ENCODE measurements around the gene MRPL16.

Gene MRPL16

GRCh38 chr11:59777104-59777503 lies 33.5 kb downstream of the MRPL16 start:
- Histone ChIP-seq H3K36me3 (ENCODE audit: control insufficient read depth in 2 of 2, insufficient read depth in 2 of 2, low read length in 2 of 2) (peaks cover 13% of the 10 kb centered on the region in 2 donors), H3K4me1 (ENCODE audit: control insufficient read depth in 2 of 2, insufficient read depth in 2 of 2, low read length in 2 of 2) (peaks cover 25 to 43% of the 10 kb centered on the region in 2 donors), H3K27me3 (ENCODE audit: control insufficient read depth in 2 of 2, insufficient read depth in 2 of 2, low read length in 2 of 2) (no peaks in the 10 kb centered on the region), H3K9ac (ENCODE audit: low read depth in 1 of 2, low read length in 2 of 2) (no peak overlapping the region), H3K9me3 (ENCODE audit: control insufficient read depth in 2 of 2, low read length in 2 of 2) (no peaks in the 10 kb centered on the region), H3K4me3 (ENCODE audit: low read length in 2 of 2) (no peak overlapping the region), H3K27ac (ENCODE audit: low read depth in 2 of 2, low read length in 2 of 2) (peak overlapping the region; percentile 33 to 50)

- Histone ChIP-seq H3K27me3 (ENCODE audit: control insufficient read depth in 2 of 2, insufficient read depth in 2 of 2, low read length in 2 of 2) (no peaks in the 10 kb centered on the region), H3K36me3 (ENCODE audit: control insufficient read depth in 2 of 2, insufficient read depth in 2 of 2, low read length in 2 of 2) (peaks cover 13% of the 10 kb centered on the region in 2 donors), H3K27ac (ENCODE audit: low read depth in 2 of 2, low read length in 2 of 2) (peak overlapping the region; percentile 4 to 33)
Measured at GRCh38 chr11:59776210-59777066, 34.1 kb downstream of the MRPL16 start.

GRCh38 chr11:59773083-59773440 lies 37.5 kb downstream of the MRPL16 start:
- H3K27ac ChIP-seq (ENCODE audit: low read depth in 2 of 2, low read length in 2 of 2): peak overlapping the region; percentile 4 to 6
- H3K27me3 ChIP-seq (ENCODE audit: control insufficient read depth in 2 of 2, insufficient read depth in 2 of 2, low read length in 2 of 2): no peaks in the 10 kb centered on the region
- H3K9me3 ChIP-seq (ENCODE audit: control insufficient read depth in 2 of 2, low read length in 2 of 2): no peaks in the 10 kb centered on the region
- H3K9ac ChIP-seq (ENCODE audit: low read depth in 1 of 2, low read length in 2 of 2): no peak overlapping the region
- no peak overlapping the region for H3K4me3 ChIP-seq (ENCODE audit: low read length in 2 of 2)
- H3K4me1 ChIP-seq (ENCODE audit: control insufficient read depth in 2 of 2, insufficient read depth in 2 of 2, low read length in 2 of 2): peaks cover 16 to 32% of the 10 kb centered on the region in 2 donors
- peaks cover 5 to 13% of the 10 kb centered on the region in 2 donors for H3K36me3 ChIP-seq (ENCODE audit: control insufficient read depth in 2 of 2, insufficient read depth in 2 of 2, low read length in 2 of 2)

More at GRCh38 chr11:59776210-59777066, 34.1 kb downstream of the MRPL16 start:
- Histone ChIP-seq H3K9ac (ENCODE audit: low read depth in 1 of 2, low read length in 2 of 2) (no peak overlapping the region), H3K4me1 (ENCODE audit: control insufficient read depth in 2 of 2, insufficient read depth in 2 of 2, low read length in 2 of 2) (peaks cover 25 to 48% of the 10 kb centered on the region in 2 donors), H3K9me3 (ENCODE audit: control insufficient read depth in 2 of 2, low read length in 2 of 2) (no peaks in the 10 kb centered on the region), H3K4me3 (ENCODE audit: low read length in 2 of 2) (no peak overlapping the region)

- Histone ChIP-seq H3K27ac (ENCODE audit: low read depth in 2 of 2, low read length in 2 of 2) (peak overlapping the region in 1 of 2 donors; percentile 6), H3K4me3 (ENCODE audit: low read length in 2 of 2) (no peak overlapping the region), H3K36me3 (ENCODE audit: control insufficient read depth in 2 of 2, insufficient read depth in 2 of 2, low read length in 2 of 2) (peaks cover 5 to 8% of the 10 kb centered on the region in 2 donors), H3K9ac (ENCODE audit: low read depth in 1 of 2, low read length in 2 of 2) (no peak overlapping the region), H3K4me1 (ENCODE audit: control insufficient read depth in 2 of 2, insufficient read depth in 2 of 2, low read length in 2 of 2) (peaks cover 12 to 27% of the 10 kb centered on the region in 2 donors), H3K27me3 (ENCODE audit: control insufficient read depth in 2 of 2, insufficient read depth in 2 of 2, low read length in 2 of 2) (no peaks in the 10 kb centered on the region), H3K9me3 (ENCODE audit: control insufficient read depth in 2 of 2, low read length in 2 of 2) (no peaks in the 10 kb centered on the region)
Measured at GRCh38 chr11:59771605-59772004, 39.0 kb downstream of the MRPL16 start.

- H3K9ac ChIP-seq (ENCODE audit: low read depth in 1 of 2, low read length in 2 of 2): no peak overlapping the region
- peaks cover 13 to 27% of the 10 kb centered on the region in 2 donors for H3K4me1 ChIP-seq (ENCODE audit: control insufficient read depth in 2 of 2, insufficient read depth in 2 of 2, low read length in 2 of 2)
- no peak overlapping the region for H3K27ac ChIP-seq (ENCODE audit: low read depth in 2 of 2, low read length in 2 of 2)
- peaks cover 5 to 8% of the 10 kb centered on the region in 2 donors for H3K36me3 ChIP-seq (ENCODE audit: control insufficient read depth in 2 of 2, insufficient read depth in 2 of 2, low read length in 2 of 2)
- H3K4me3 ChIP-seq (ENCODE audit: low read length in 2 of 2): no peak overlapping the region
- no peaks in the 10 kb centered on the region for H3K9me3 ChIP-seq (ENCODE audit: control insufficient read depth in 2 of 2, low read length in 2 of 2)
- no peaks in the 10 kb centered on the region for H3K27me3 ChIP-seq (ENCODE audit: control insufficient read depth in 2 of 2, insufficient read depth in 2 of 2, low read length in 2 of 2)
Measured at GRCh38 chr11:59770869-59771268, 39.7 kb downstream of the MRPL16 start.

- H3K27ac ChIP-seq (ENCODE audit: low read depth in 2 of 2, low read length in 2 of 2): no peak overlapping the region
- no peak overlapping the region for H3K9ac ChIP-seq (ENCODE audit: low read depth in 1 of 2, low read length in 2 of 2)
- H3K9me3 ChIP-seq (ENCODE audit: control insufficient read depth in 2 of 2, low read length in 2 of 2): no peaks in the 10 kb centered on the region
- H3K4me1 ChIP-seq (ENCODE audit: control insufficient read depth in 2 of 2, insufficient read depth in 2 of 2, low read length in 2 of 2): peaks cover 13 to 28% of the 10 kb centered on the region in 2 donors
- H3K4me3 ChIP-seq (ENCODE audit: low read length in 2 of 2): no peak overlapping the region
- no peaks in the 10 kb centered on the region for H3K27me3 ChIP-seq (ENCODE audit: control insufficient read depth in 2 of 2, insufficient read depth in 2 of 2, low read length in 2 of 2)
- peaks cover 5 to 6% of the 10 kb centered on the region in 2 donors for H3K36me3 ChIP-seq (ENCODE audit: control insufficient read depth in 2 of 2, insufficient read depth in 2 of 2, low read length in 2 of 2)
Measured at GRCh38 chr11:59770319-59770718, 40.3 kb downstream of the MRPL16 start.

- Histone ChIP-seq H3K36me3 (ENCODE audit: control insufficient read depth in 2 of 2, insufficient read depth in 2 of 2, low read length in 2 of 2) (peaks cover 4 to 5% of the 10 kb centered on the region in 2 donors), H3K9me3 (ENCODE audit: control insufficient read depth in 2 of 2, low read length in 2 of 2) (no peaks in the 10 kb centered on the region), H3K9ac (ENCODE audit: low read depth in 1 of 2, low read length in 2 of 2) (no peak overlapping the region), H3K27ac (ENCODE audit: low read depth in 2 of 2, low read length in 2 of 2) (no peak overlapping the region), H3K4me1 (ENCODE audit: control insufficient read depth in 2 of 2, insufficient read depth in 2 of 2, low read length in 2 of 2) (peaks cover 17 to 31% of the 10 kb centered on the region in 2 donors), H3K4me3 (ENCODE audit: low read length in 2 of 2) (no peak overlapping the region), H3K27me3 (ENCODE audit: control insufficient read depth in 2 of 2, insufficient read depth in 2 of 2, low read length in 2 of 2) (no peaks in the 10 kb centered on the region)
Measured at GRCh38 chr11:59769828-59770227, 40.8 kb downstream of the MRPL16 start.

GRCh38 chr11:59769111-59769510 lies 41.5 kb downstream of the MRPL16 start:
- no peak overlapping the region for H3K27ac ChIP-seq (ENCODE audit: low read depth in 2 of 2, low read length in 2 of 2)
- H3K36me3 ChIP-seq (ENCODE audit: control insufficient read depth in 2 of 2, insufficient read depth in 2 of 2, low read length in 2 of 2): peaks cover 2 to 4% of the 10 kb centered on the region in 2 donors
- H3K4me3 ChIP-seq (ENCODE audit: low read length in 2 of 2): no peak overlapping the region
- H3K27me3 ChIP-seq (ENCODE audit: control insufficient read depth in 2 of 2, insufficient read depth in 2 of 2, low read length in 2 of 2): no peaks in the 10 kb centered on the region
- H3K4me1 ChIP-seq (ENCODE audit: control insufficient read depth in 2 of 2, insufficient read depth in 2 of 2, low read length in 2 of 2): peaks cover 17 to 32% of the 10 kb centered on the region in 2 donors
- H3K9me3 ChIP-seq (ENCODE audit: control insufficient read depth in 2 of 2, low read length in 2 of 2): no peaks in the 10 kb centered on the region
- H3K9ac ChIP-seq (ENCODE audit: low read depth in 1 of 2, low read length in 2 of 2): no peak overlapping the region

GRCh38 chr11:59767225-59767611 lies 43.4 kb downstream of the MRPL16 start:
- peaks cover 0 to 5% of the 10 kb centered on the region in 2 donors for H3K36me3 ChIP-seq (ENCODE audit: control insufficient read depth in 2 of 2, insufficient read depth in 2 of 2, low read length in 2 of 2)
- peak overlapping the region; percentile 28 to 34 for H3K27ac ChIP-seq (ENCODE audit: low read depth in 2 of 2, low read length in 2 of 2)
- H3K4me1 ChIP-seq (ENCODE audit: control insufficient read depth in 2 of 2, insufficient read depth in 2 of 2, low read length in 2 of 2): peaks cover 17 to 34% of the 10 kb centered on the region in 2 donors
- H3K9me3 ChIP-seq (ENCODE audit: control insufficient read depth in 2 of 2, low read length in 2 of 2): no peaks in the 10 kb centered on the region
- no peak overlapping the region for H3K4me3 ChIP-seq (ENCODE audit: low read length in 2 of 2)
- no peaks in the 10 kb centered on the region for H3K27me3 ChIP-seq (ENCODE audit: control insufficient read depth in 2 of 2, insufficient read depth in 2 of 2, low read length in 2 of 2)
- H3K9ac ChIP-seq (ENCODE audit: low read depth in 1 of 2, low read length in 2 of 2): no peak overlapping the region

- H3K9me3 ChIP-seq (ENCODE audit: control insufficient read depth in 2 of 2, low read length in 2 of 2): no peaks in the 10 kb centered on the region
- peak overlapping the region; percentile 27 to 34 for H3K27ac ChIP-seq (ENCODE audit: low read depth in 2 of 2, low read length in 2 of 2)
- no peak overlapping the region for H3K9ac ChIP-seq (ENCODE audit: low read depth in 1 of 2, low read length in 2 of 2)
- peaks cover 0 to 5% of the 10 kb centered on the region in 2 donors for H3K36me3 ChIP-seq (ENCODE audit: control insufficient read depth in 2 of 2, insufficient read depth in 2 of 2, low read length in 2 of 2)
- no peaks in the 10 kb centered on the region for H3K27me3 ChIP-seq (ENCODE audit: control insufficient read depth in 2 of 2, insufficient read depth in 2 of 2, low read length in 2 of 2)
- peaks cover 17 to 34% of the 10 kb centered on the region in 2 donors for H3K4me1 ChIP-seq (ENCODE audit: control insufficient read depth in 2 of 2, insufficient read depth in 2 of 2, low read length in 2 of 2)
- no peak overlapping the region for H3K4me3 ChIP-seq (ENCODE audit: low read length in 2 of 2)
Measured at GRCh38 chr11:59766542-59767224, 43.9 kb downstream of the MRPL16 start.
